OCI-LY7 (cell line): ENCODE data around the gene ANKZF1. TPM values are rescaled to one million over a fixed set of nuclear protein-coding genes. Genes with fewer than 3 reads are reported as not detected.
A peak's percentile ranks its signal among the peaks of the same experiment; 100 is the strongest.

Experiments
- BruUV-seq: library from RNA; stranded (reverse); fragments of 400-500 nt; replicated peaks from 2 replicates; lab custom pipeline; 2021; lab: Mats Ljungman, UMichigan
- CTCF ChIA-PET: fragments of 300-600 bp; sonication (Branson Sonifier 250); formaldehyde crosslinking; loops from one replicate; lab custom pipeline; 2022; ENCODE audit warnings: antibody characterized with exemption; ENCODE audit not compliant: unreplicated experiment; lab: Charles Lee
- POLR2A ChIA-PET: fragments of 300-600 bp; sonication (Branson Sonifier 250); formaldehyde crosslinking; loops from one replicate; lab custom pipeline; 2022; ENCODE audit warnings: antibody characterized with exemption; lab: Charles Lee
- DNase-seq: peaks from one replicate; pipeline ENCODE4 v3.0.0-alpha.2; 2015; ENCODE audit warnings: low spot score
- H2AFZ ChIP-seq: fragments of 200-600 bp; sonication (generic), shearing (Covaris generic); 2 replicates; pipeline ENCODE4 v1.6.1; 2014; ENCODE audit warnings: mild to moderate bottlenecking, antibody characterized with exemption, low read length, moderate library complexity
- H3K27ac ChIP-seq: fragments of 200-600 bp; sonication (generic); 2 replicates; pipeline ENCODE4 v1.5.1; 2014; ENCODE audit warnings: mixed run types, low read depth, mild to moderate bottlenecking, moderate library complexity, low read length, inconsistent platforms; ENCODE audit not compliant: poor library complexity, severe bottlenecking
- H3K36me3 ChIP-seq: fragments of 200-600 bp; sonication (generic); 2 replicates; pipeline ENCODE4 v1.6.1; 2014; ENCODE audit warnings: mild to moderate bottlenecking, antibody characterized with exemption, low read length, moderate library complexity, mixed read lengths; ENCODE audit not compliant: insufficient read depth
- H3K4me1 ChIP-seq: fragments of 200-600 bp; sonication (generic); 2 replicates; pipeline ENCODE4 v1.5.1; 2014; ENCODE audit warnings: mild to moderate bottlenecking, low read length; ENCODE audit not compliant: insufficient read depth, poor library complexity, severe bottlenecking
- H3K4me2 ChIP-seq: fragments of 200-600 bp; sonication (generic); 2 replicates; pipeline ENCODE4 v1.6.1; 2014; ENCODE audit warnings: mild to moderate bottlenecking, low read length
- H3K4me3 ChIP-seq: fragments of 200-600 bp; sonication (generic); 2 replicates; pipeline ENCODE4 v1.5.1; 2014; ENCODE audit warnings: mild to moderate bottlenecking, low read depth, low read length; ENCODE audit not compliant: poor library complexity, severe bottlenecking
- H3K79me2 ChIP-seq: fragments of 200-600 bp; sonication (generic); 2 replicates; pipeline ENCODE4 v1.6.1; 2016; ENCODE audit warnings: low read depth, mild to moderate bottlenecking, low read length, moderate library complexity, mixed read lengths; ENCODE audit not compliant: insufficient read depth
- H3K9me2 ChIP-seq: fragments of 200-600 bp; sonication (generic); 2 replicates; pipeline ENCODE4 v1.6.1; 2016; ENCODE audit warnings: mild to moderate bottlenecking, low read length, mixed read lengths; ENCODE audit not compliant: insufficient read depth
- H3K9me3 ChIP-seq: fragments of 200-600 bp; sonication (generic); 2 replicates; pipeline ENCODE4 v1.6.1; 2014; ENCODE audit warnings: mild to moderate bottlenecking, mixed run types, low read length, mixed read lengths
- H4K20me1 ChIP-seq: fragments of 200-600 bp; sonication (generic); 2 replicates; pipeline ENCODE4 v1.6.1; 2014; ENCODE audit warnings: mild to moderate bottlenecking, antibody characterized with exemption, low read length, moderate library complexity, mixed read lengths; ENCODE audit not compliant: insufficient read depth
- EZH2phosphoT487 ChIP-seq: fragments of 200-600 bp; sonication (generic); IDR thresholded peaks from 2 replicates; pipeline ENCODE4 v1.6.1; 2018; ENCODE audit warnings: low read depth, borderline replicate concordance, mild to moderate bottlenecking, mixed run types, antibody characterized with exemption, low read length, moderate library complexity, mixed read lengths
- intact Hi-C: fragments of 100-400 bp; cut with micrococcal nuclease; formaldehyde crosslinking; loops from one replicate; pipeline ENCODE4 v1.10.0; 2022; ENCODE audit not compliant: unreplicated experiment
- total RNA-seq, 2 experiments: library from RNA; depleted of rRNA in 1 of 2; stranded (reverse); fragments of >200 nt in 1 of 2; shearing (Covaris generic) in 1 of 2; gene quantifications; 2 replicates each; pipeline ENCODE4 v1.2.3, GENCODE V29; 2014 to 2022
- TF ChIP-seq, protein P1 (sequence below): fragments of 200-600 bp; sonication (generic); conservative IDR thresholded peaks from 2 replicates; pipeline ENCODE4 v1.5.1; 2014; ENCODE audit warnings: mild to moderate bottlenecking, antibody characterized with exemption, low read length, moderate library complexity, mixed read lengths

ANKZF1 gene
- total RNA-seq, 2 experiments from 2014 or later: 57.8 to 82.4 TPM

DNA sequence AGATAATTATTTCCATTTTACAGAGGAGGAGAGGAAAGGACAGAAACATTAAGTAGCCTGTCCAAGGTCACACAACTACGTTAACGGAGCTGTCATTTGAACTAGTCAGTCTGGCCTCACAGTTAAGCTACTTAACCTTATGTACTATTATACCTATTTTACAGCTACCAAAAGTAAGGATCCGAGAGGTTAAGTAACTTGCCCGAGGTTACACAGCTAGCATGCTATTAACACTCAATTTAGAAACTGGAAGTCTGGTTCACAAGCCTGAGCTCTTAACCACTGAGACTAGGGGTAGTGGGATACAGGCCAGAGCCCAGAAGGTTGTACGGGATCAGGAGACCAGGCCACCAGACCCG lies 15.2 kb downstream of the ANKZF1 start:
- H3K27ac ChIP-seq: peak overlapping the region; percentile 96
- H3K4me3 ChIP-seq: peak overlapping the region; percentile 84
- peaks cover 31% of the 10 kb centered on the region; the same call in 1 of the 2 replicates for H3K79me2 ChIP-seq
- peak overlapping the region; percentile 93 for H3K4me2 ChIP-seq
- BruUV-seq: no TSS peak
- ChIA-PET POLR2A (interaction anchor here (1.0 to 2.7 kb wide), 8 partner anchors 8 to 68 kb away, joined by 4 to 28 read pairs (median 8); partner anchors contain the start of genes ANKZF1, ATG9A, CNPPD1 and DNAJB2), CTCF (interaction anchor here (0.9 kb wide), 1 partner anchor 50 kb away, joined by 3 read pairs; no protein-coding TSS in a partner anchor)
- DNase-seq: no peak
- H2AFZ ChIP-seq: peak overlapping the region; percentile 75; the same call in 1 of the 2 replicates
- H3K9me2 ChIP-seq: no peaks in the 10 kb centered on the region
- peaks cover 27% of the 10 kb centered on the region for H3K36me3 ChIP-seq
- no peak for TF ChIP-seq EZH2phosphoT487
- TF ChIP-seq, protein P1, sequence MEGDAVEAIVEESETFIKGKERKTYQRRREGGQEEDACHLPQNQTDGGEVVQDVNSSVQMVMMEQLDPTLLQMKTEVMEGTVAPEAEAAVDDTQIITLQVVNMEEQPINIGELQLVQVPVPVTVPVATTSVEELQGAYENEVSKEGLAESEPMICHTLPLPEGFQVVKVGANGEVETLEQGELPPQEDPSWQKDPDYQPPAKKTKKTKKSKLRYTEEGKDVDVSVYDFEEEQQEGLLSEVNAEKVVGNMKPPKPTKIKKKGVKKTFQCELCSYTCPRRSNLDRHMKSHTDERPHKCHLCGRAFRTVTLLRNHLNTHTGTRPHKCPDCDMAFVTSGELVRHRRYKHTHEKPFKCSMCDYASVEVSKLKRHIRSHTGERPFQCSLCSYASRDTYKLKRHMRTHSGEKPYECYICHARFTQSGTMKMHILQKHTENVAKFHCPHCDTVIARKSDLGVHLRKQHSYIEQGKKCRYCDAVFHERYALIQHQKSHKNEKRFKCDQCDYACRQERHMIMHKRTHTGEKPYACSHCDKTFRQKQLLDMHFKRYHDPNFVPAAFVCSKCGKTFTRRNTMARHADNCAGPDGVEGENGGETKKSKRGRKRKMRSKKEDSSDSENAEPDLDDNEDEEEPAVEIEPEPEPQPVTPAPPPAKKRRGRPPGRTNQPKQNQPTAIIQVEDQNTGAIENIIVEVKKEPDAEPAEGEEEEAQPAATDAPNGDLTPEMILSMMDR: no peak
- intact Hi-C loops: loop anchor here (1.0 kb wide), 1 partner anchor 37 kb away; no protein-coding TSS in a partner anchor
- no peaks in the 10 kb centered on the region for H3K9me3 ChIP-seq
- H3K4me1 ChIP-seq: peaks cover 48% of the 10 kb centered on the region
- no peaks in the 10 kb centered on the region for H4K20me1 ChIP-seq

DNA sequence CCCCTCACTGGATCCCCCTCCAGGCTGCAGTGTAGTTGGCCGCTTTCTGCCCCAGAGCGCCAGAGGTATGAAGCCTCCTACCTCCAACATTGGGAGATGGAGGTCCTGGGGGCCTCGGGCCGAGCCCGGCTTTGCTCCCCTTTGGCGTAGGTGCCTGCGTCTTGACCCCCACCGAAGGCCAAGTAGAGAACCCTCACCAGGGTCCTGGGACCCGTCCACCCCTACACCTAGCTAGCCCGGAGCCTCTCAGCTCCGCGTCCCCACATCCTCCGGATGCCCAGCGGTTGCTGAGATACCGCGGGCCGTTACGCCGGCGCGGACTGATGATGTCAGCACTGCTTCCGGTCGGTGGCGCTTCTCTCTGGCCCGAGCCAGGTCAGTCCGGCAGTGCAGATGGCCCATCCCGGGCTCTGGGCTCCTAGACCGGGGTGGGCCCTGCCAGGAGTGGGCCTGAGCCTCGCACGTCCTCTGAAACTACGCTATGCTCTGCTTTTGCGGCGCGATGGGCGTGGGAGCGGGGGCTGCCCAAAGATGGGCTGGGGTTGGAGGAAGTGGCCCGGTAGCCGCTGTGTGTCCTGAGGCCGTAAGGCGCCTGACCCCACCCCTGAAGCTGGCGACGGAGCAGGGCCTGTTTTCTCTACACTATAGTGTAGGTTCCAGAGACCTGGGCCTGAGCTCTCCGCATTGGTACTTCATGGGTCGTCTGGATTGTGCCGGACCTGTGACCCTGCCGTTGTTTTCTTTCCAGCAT lies 15.7 kb downstream of the ANKZF1 start, which contains the start of the genes GLB1L and STK16:
GLB1L (minus strand) TSS at position 297 of the 751 bp plus-strand sequence. CDS start 1,871 bp downstream, outside the sequence.
STK16 (plus strand) TSS at position 332 of the 751 bp plus-strand sequence. CDS start 521 bp downstream, outside the sequence.
- intact Hi-C loops: loop anchor here (1.0 kb wide), 1 partner anchor 38 kb away; no protein-coding TSS in a partner anchor
- Histone ChIP-seq H3K9me2 (no peaks in the 10 kb centered on the region), H3K4me2 (peak within 1 kb of the TSS; percentile 93), H3K79me2 (peaks cover 31% of the 10 kb centered on the region; the same call in 1 of the 2 replicates), H3K4me1 (peaks cover 54% of the 10 kb centered on the region), H3K36me3 (peaks cover 33% of the 10 kb centered on the region), H3K4me3 (peak within 1 kb of the TSS; percentile 84), H3K9me3 (no peaks in the 10 kb centered on the region), H4K20me1 (no peaks in the 10 kb centered on the region), H2AFZ (peak within 1 kb of the TSS; percentile 75), H3K27ac (peak within 1 kb of the TSS; percentile 96)
- DNase-seq: peak; percentile 94
- ChIA-PET CTCF (interaction anchor here (0.5 to 1.0 kb wide), 3 partner anchors 50 to 243 kb away, joined by 3 to 10 read pairs (median 3); no protein-coding TSS in a partner anchor), POLR2A (interaction anchor here (0.5 to 2.7 kb wide), 14 partner anchors 8 to 143 kb away, joined by 3 to 28 read pairs (median 4); partner anchors contain the start of genes ANKZF1, ATG9A, CNPPD1 and DNAJB2)
- TSS peak; percentile 85 for BruUV-seq
- no peak for TF ChIP-seq EZH2phosphoT487
- TF ChIP-seq, protein P1: no peak
